Activated CD4-positive, alpha-beta T cell treated with anti-CD3 and anti-CD28 coated beads, Interleukin-2, amount 10 ng/mL, durations not matched to agents 7 days and 5 days (primary cell): ENCODE results near the gene STRA6. TPM values are rescaled to one million over a fixed set of nuclear protein-coding genes. Genes with fewer than 3 reads are reported as not detected.

Experiments
- CTCF ChIA-PET: fragments of 350-600 bp; sonication (Branson Sonifier 250); formaldehyde crosslinking; loops from one replicate; lab custom pipeline; 2021; ENCODE audit warnings: antibody characterized with exemption; lab: Charles Lee
- POLR2A ChIA-PET: fragments of 350-600 bp; sonication (Branson Sonifier 250); formaldehyde crosslinking; loops from one replicate; lab custom pipeline; 2021; ENCODE audit warnings: antibody characterized with exemption; lab: Charles Lee
- DNase-seq: peaks from one replicate; pipeline ENCODE4 v3.0.0-alpha.2; 2020
- H3K27ac Mint-ChIP-seq: one replicate; pipeline ENCODE4 v1.8.0; 2021; ENCODE audit warnings: mild to moderate bottlenecking, moderate library complexity, mixed read lengths
- H3K27me3 Mint-ChIP-seq: one replicate; pipeline ENCODE4 v1.8.0; 2021; ENCODE audit warnings: mixed read lengths
- H3K36me3 Mint-ChIP-seq: one replicate; pipeline ENCODE4 v1.8.0; 2021; ENCODE audit warnings: low read depth, mixed read lengths
- H3K4me1 Mint-ChIP-seq: one replicate; pipeline ENCODE4 v1.8.0; 2021; ENCODE audit warnings: mixed read lengths
- H3K4me3 Mint-ChIP-seq: one replicate; pipeline ENCODE4 v1.8.0; 2021; ENCODE audit warnings: mild to moderate bottlenecking, moderate library complexity, mixed read lengths
- H3K9me3 Mint-ChIP-seq: one replicate; pipeline ENCODE4 v1.8.0; 2021; ENCODE audit warnings: mixed read lengths
- total RNA-seq, 2 experiments: library from RNA; stranded (reverse); gene quantifications; one replicate each; pipeline ENCODE4 v1.2.3, GENCODE V29; 2021

Gene STRA6
- total RNA-seq, 2 experiments from 2014 or later = not detected

DNA sequence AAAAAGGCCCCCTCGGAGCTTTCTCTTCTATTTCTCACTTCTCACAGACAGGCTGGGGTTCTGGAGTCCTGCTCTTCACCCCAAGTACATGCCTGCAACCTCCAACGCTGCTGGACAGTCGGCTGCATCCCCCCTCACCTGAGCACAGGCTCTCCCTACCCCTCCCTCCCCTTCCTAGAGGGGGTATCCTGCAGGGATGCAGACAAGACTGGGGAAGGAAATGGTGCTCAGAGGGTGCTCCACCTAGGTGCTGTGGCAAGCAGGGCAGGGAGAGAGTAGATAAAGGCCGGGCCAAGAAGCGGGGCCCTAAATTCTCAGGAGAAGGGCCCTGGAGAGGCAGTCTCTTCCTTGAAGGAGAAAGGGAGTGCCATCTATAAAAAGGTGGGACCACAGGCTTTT, 7.0 kb upstream of the STRA6 start:
- Mint-ChIP-seq H3K4me3 (no peak overlapping the region), H3K4me1 (no peaks in the 10 kb centered on the region), H3K36me3 (no peaks in the 10 kb centered on the region), H3K27me3 (peaks cover 18% of the 10 kb centered on the region), H3K27ac (no peak overlapping the region), H3K9me3 (no peaks in the 10 kb centered on the region)
- ChIA-PET CTCF (interaction anchor here (1.2 kb wide), 1 partner anchor 222 kb away, joined by 3 read pairs; no protein-coding TSS in a partner anchor), POLR2A (no interaction called here)
- DNase-seq = no peak

DNA sequence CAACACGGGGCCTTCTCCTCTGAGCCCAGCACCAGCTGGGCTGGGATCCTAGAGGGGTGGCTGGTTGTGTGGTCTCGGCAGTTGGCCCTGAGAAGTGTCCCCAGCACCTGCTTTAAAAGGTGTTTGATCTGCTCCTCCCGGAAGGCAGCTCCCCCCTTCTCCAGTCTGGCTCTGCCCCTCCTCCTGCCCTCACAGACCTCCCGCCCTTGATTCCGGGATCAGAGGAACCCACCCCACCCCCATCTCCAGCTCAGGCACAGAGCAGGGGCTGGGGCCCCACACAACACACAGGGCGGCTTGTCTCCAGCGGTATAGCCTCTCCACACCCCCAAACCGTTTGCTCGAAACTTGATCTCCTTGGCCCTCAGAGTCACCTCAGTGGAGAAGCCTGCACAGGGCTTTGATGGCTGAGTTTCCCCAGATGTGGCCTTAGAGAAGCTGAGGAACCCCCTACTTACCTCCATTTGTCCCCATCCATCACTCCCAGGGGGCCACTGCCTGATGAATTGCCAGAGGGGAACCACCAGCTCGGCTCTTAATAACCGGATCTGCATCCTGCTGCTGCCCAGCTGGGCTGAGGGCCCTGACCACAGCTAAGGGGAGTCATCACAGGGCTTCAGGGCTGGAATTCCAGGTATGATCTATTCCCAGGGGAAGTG, 6.4 kb upstream of the STRA6 start:
- Mint-ChIP-seq H3K36me3 (no peaks in the 10 kb centered on the region), H3K4me1 (no peaks in the 10 kb centered on the region), H3K9me3 (no peaks in the 10 kb centered on the region), H3K27ac (no peak overlapping the region), H3K27me3 (peaks cover 18% of the 10 kb centered on the region), H3K4me3 (no peak overlapping the region)
- ChIA-PET POLR2A (no interaction called here), CTCF (interaction anchor here (1.2 kb wide), 1 partner anchor 222 kb away, joined by 3 read pairs; no protein-coding TSS in a partner anchor)
- DNase-seq = no peak

DNA sequence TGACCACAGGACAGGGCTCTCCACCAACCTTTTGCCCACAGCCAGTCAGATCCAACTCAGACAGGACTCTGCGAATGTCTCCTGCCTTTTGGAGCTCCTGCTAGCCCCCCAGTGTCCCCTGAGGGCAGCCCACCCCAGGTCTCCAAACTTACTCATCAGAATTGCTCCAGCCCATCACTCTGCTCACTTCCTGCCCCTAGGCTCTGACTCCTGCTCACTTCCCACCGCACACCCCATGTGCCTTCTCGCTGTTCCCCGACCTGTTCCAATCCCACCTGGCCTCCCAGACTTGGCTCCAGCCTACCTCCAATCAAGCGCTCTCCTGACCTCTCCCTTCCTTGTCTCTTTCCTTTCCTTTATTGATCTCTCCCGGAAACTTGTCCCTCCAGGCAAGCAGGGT, 5.9 kb upstream of the STRA6 start:
- Mint-ChIP-seq H3K4me1 (no peaks in the 10 kb centered on the region), H3K4me3 (no peak overlapping the region)

DNA sequence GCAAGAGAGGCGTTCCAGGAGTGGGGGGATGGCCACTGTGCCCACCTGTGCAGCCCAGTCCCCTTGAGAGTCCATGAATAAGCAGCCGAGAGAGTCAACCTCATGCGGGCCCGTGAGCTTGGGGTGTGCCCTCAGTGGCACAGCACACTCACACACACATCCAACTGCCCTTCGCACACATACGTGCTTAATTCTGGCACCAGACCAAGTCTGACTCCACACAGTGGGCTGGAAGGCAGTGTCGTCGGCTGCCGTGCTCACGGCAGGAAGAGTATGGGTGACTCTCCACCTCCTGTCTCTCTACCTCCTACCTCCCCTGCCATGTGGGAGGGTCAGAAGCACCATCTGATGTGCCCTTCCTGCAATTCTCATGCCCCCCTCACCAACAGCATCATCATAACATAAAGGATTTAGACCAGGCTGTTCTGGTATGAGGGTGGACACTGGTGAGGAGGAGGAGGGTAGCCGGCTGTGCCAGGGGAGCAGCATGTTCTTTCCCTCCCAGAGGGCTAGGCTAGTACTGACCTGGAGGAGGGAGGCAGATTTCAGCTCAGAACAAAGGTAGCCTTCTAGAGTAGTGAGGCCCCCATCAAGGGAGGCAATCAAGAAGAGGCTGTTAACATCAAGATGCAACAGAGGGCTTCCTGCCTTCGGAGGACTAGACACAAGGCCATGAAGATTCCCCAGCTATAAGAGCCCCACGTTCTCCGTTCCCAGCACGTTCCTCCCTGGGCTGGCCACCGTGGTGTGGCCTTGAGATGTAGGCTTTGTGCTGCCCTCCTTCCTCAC, 5.3 kb upstream of the STRA6 start:
- Mint-ChIP-seq H3K36me3 (no peaks in the 10 kb centered on the region), H3K4me3 (no peak overlapping the region), H3K27ac (no peak overlapping the region), H3K27me3 (peaks cover 18% of the 10 kb centered on the region), H3K9me3 (no peaks in the 10 kb centered on the region), H3K4me1 (no peaks in the 10 kb centered on the region)
- POLR2A ChIA-PET = no interaction called here
- CTCF ChIA-PET = no interaction called here
- DNase-seq = no peak

More for the DNA sequence above, 5.9 kb upstream of the STRA6 start:
- peaks cover 18% of the 10 kb centered on the region for H3K27me3 Mint-ChIP-seq
- DNase-seq = no peak
- no peak overlapping the region for H3K27ac Mint-ChIP-seq
- POLR2A ChIA-PET = no interaction called here
- no peaks in the 10 kb centered on the region for H3K36me3 Mint-ChIP-seq
- H3K9me3 Mint-ChIP-seq = no peaks in the 10 kb centered on the region
- CTCF ChIA-PET = interaction anchor here (1.2 kb wide), 1 partner anchor 223 kb away, joined by 3 read pairs; no protein-coding TSS in a partner anchor

DNA sequence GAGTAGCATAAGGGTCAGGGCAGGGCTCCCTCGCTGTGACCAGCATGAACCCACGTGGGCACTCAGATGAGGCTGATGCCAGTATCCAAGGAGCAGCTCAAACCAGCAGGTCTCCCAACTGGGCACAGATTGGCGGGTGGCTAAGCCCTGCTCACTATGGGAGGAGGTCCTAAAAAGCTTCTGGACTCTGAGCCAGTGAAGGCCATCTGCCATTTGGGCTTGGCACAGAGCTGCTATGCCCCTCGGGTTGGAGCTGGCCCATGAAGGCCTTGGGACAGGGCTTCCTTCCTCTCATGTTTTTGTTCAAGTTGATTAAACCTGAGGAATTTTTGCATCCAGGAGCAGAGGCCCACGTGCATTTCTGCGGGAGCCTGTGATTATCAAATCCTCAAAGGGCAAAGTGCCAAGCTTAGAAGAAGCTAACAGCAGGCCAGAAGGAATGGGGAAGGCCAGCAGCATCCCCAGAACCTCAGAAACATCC, 4.3 kb upstream of the STRA6 start:
- DNase-seq = no peak
- Mint-ChIP-seq H3K27me3 (peaks cover 17% of the 10 kb centered on the region), H3K4me3 (no peak overlapping the region), H3K27ac (no peak overlapping the region), H3K9me3 (no peaks in the 10 kb centered on the region), H3K4me1 (no peaks in the 10 kb centered on the region), H3K36me3 (no peaks in the 10 kb centered on the region)
- ChIA-PET POLR2A (no interaction called here), CTCF (interaction anchor here (1.6 kb wide), 1 partner anchor 12 kb away, joined by 3 read pairs; no protein-coding TSS in a partner anchor)

DNA sequence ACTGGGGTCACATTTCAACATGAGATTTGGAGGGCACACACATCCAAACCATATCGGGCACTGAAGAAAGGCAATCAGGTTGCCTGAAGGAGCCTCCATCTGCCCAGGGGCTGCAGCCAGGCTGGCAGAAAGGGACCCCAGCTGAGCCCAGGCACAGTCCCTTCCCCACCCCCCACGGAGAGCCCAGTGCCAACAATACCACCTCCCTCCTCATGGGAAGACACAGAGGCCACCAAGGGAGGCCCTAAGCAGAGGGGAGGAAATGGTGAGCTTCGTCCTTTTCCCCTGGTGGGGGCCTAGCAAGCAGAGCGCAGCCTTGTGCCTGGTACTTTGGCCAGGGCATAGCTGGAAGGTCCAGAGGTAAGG, 3.0 kb upstream of the STRA6 start:
- POLR2A ChIA-PET = no interaction called here
- no peaks in the 10 kb centered on the region for H3K4me1 Mint-ChIP-seq
- peaks cover 14% of the 10 kb centered on the region for H3K27me3 Mint-ChIP-seq
- CTCF ChIA-PET = interaction anchor here (1.6 kb wide), 1 partner anchor 11 kb away, joined by 3 read pairs; no protein-coding TSS in a partner anchor
- no peak overlapping the region for H3K4me3 Mint-ChIP-seq
- H3K9me3 Mint-ChIP-seq = no peaks in the 10 kb centered on the region
- H3K36me3 Mint-ChIP-seq = no peaks in the 10 kb centered on the region
- no peak for DNase-seq
- no peak overlapping the region for H3K27ac Mint-ChIP-seq

DNA sequence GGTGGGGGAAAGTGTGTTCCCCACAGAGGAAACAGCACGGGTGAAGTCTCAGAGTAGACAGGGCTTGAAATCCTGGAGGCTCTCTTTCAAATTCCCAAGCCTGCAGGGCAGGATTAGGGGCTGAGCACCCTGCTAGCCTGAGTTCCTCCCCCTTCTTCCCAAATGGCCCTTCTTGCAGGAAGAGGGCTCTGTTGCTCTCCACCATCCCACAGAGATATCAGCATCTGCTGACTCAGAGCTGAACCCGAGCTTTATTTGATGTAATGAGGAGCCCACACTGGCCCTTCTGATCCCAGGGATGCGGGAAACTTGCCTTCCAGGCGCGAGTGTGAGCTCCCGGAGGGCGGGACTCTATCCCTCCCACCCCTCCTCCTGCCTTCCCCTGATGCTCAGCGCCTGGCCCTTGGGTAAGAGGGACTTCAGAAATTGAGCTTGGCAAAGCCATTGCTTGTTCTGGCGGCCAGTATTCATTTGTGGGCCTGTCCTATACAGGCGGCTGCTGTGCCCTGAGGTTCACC, 1.4 kb upstream of the STRA6 start:
- H3K4me1 Mint-ChIP-seq = no peaks in the 10 kb centered on the region
- H3K4me3 Mint-ChIP-seq = no peak overlapping the region
- no peak overlapping the region for H3K27ac Mint-ChIP-seq
- ChIA-PET POLR2A (no interaction called here), CTCF (no interaction called here)
- H3K27me3 Mint-ChIP-seq = peaks cover 14% of the 10 kb centered on the region
- no peaks in the 10 kb centered on the region for H3K9me3 Mint-ChIP-seq
- no peak for DNase-seq
- H3K36me3 Mint-ChIP-seq = no peaks in the 10 kb centered on the region

DNA sequence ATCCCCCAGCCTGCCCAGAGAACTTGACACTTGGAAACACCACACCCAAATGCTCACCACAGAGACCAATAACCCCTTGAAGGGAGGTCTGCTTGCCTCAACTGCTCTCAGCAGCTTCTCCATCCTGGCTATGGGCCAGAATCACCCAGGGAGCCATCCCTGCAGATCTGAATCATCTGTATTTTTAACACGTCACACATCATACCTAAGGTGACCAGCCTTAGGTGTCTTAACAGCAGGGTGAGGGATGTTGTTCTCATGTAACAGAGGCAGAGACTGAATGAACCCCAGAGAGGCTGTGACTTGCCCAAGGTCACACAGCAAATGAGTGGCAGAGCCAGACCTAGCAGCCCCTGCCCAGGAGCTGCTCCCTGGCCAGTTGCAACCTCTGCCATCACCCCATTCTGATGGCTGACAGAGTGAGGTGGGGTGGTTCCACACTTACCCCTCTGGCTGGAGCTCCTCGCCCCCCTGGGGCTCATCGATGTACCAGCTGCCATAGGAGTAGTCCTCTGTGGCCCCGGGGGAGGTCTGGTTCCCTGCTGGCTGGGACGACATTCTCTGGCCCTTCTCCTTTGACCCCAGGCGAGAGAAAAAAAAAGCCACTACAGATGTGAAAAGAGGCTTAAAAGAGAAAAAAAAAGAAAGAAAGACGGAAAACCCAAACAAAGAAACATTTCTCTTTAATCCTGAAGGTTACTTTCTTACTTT, 722 bp downstream of the STRA6 start:
- Mint-ChIP-seq H3K4me3 (no peak overlapping the region), H3K4me1 (no peaks in the 10 kb centered on the region), H3K27ac (no peak overlapping the region), H3K36me3 (no peaks in the 10 kb centered on the region), H3K27me3 (no peaks in the 10 kb centered on the region), H3K9me3 (no peaks in the 10 kb centered on the region)
- ChIA-PET POLR2A (no interaction called here), CTCF (interaction anchor here (0.8 kb wide), 1 partner anchor 11 kb away, joined by 3 read pairs; no protein-coding TSS in a partner anchor)
- no peak for DNase-seq

DNA sequence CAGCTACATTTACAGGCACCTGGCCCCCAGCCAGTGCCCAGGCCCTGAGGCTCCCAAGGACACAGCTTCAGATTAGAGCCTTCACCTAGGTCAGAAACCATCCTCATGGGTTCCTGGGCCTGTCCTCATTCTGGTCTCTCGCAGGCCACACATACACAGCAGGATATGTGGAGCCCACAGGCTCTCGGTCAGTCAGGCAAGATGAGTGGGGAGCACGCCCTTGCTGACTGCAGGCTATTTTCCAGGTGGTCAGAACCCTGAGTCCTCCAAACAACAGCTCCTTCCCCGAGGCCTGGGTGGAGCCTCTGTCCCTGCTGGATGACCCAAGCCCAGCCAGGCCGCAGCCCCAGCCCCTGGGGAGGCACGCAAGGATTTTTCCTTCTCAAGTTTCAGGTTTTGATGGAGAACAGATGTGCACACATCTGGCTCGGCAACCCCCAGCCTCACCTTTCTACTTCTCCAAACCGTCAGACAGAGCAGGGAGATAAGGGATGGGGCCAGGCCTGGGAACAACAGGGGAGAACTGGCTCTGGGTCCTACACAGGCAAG, 1.6 kb downstream of the STRA6 start:
- H3K27ac Mint-ChIP-seq = no peak overlapping the region
- H3K4me1 Mint-ChIP-seq = no peaks in the 10 kb centered on the region
- no peak overlapping the region for H3K4me3 Mint-ChIP-seq
- ChIA-PET POLR2A (no interaction called here), CTCF (interaction anchor here (0.9 to 1.4 kb wide), 4 partner anchors 10 to 129 kb away, joined by 3 to 5 read pairs (median 3); no protein-coding TSS in a partner anchor)
- no peaks in the 10 kb centered on the region for H3K27me3 Mint-ChIP-seq
- H3K36me3 Mint-ChIP-seq = no peaks in the 10 kb centered on the region
- no peak for DNase-seq
- H3K9me3 Mint-ChIP-seq = no peaks in the 10 kb centered on the region

DNA sequence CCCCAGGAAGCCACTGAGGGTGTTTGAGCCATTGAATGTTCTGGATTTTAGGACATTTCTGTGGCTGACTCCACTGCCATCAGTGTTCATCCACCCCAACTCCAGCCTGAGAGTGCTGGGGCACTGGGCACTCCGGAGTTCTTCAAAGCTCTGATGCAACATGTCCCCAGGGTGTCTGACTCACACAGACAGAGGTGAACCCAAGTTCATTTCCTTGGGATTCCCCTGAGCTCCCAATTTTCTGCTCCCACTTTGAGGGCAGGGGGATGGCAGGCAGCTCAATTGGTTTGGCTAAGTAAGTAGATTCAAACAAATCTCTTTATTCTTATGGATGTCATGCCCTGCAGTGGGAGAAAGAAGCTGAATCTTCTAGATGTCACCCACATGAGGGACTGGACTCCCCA, 2.2 kb downstream of the STRA6 start:
- no peaks in the 10 kb centered on the region for H3K36me3 Mint-ChIP-seq
- no peaks in the 10 kb centered on the region for H3K4me1 Mint-ChIP-seq
- CTCF ChIA-PET = interaction anchor here (0.9 to 1.4 kb wide), 4 partner anchors 10 to 130 kb away, joined by 3 to 5 read pairs (median 3); no protein-coding TSS in a partner anchor
- POLR2A ChIA-PET = no interaction called here
- no peaks in the 10 kb centered on the region for H3K27me3 Mint-ChIP-seq
- no peak overlapping the region for H3K4me3 Mint-ChIP-seq
- H3K27ac Mint-ChIP-seq = no peak overlapping the region
- H3K9me3 Mint-ChIP-seq = no peaks in the 10 kb centered on the region
- DNase-seq = no peak

DNA sequence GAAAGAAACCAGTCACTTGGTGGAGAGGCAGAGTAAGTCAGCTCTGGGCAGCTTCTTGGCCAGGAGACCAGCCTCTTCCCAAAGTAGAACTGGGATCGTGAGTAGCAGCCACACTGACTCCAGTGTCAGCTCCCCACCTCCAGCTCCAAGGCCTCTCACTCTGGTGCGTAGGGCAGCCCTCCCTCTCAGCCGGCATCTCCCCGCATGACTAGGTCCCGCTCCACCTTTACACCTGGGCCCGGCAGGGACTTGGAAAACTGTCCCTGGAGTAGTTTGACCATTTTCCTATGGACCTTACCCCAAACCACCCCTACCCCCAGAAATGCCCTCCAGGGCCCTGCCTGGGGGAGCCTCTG, 3.3 kb downstream of the STRA6 start:
- no peak for DNase-seq
- POLR2A ChIA-PET = no interaction called here
- Mint-ChIP-seq H3K36me3 (no peaks in the 10 kb centered on the region), H3K9me3 (no peaks in the 10 kb centered on the region), H3K4me1 (no peaks in the 10 kb centered on the region), H3K27ac (no peak overlapping the region), H3K27me3 (no peaks in the 10 kb centered on the region), H3K4me3 (no peak overlapping the region)
- CTCF ChIA-PET = interaction anchor here (1.0 kb wide), 1 partner anchor 21 kb away, joined by 5 read pairs; no protein-coding TSS in a partner anchor
